T-helper 17 cell (primary cell): ENCODE results near the gene CENPF. TPM values are rescaled to one million over a fixed set of nuclear protein-coding genes. Genes with fewer than 3 reads are reported as not detected.
"Not testable (repeated sequence)": the region's sequence is repeated elsewhere in the genome, so short reads cannot be mapped to it uniquely, and the experiment has no call there.

ENCODE experiments used
- ATAC-seq: fragments of 150-1000 bp; cut with Tn5 transposase; 2 replicates; pipeline ENCODE4 v1.10.0; 2021; ENCODE audit warnings: mild to moderate bottlenecking, moderate library complexity
- DNase-seq, 3 donors: peaks; one replicate each; pipeline versions ENCODE4 v3.0.0 to v3.0.0-alpha.2; 2020 to 2021
- H3K9me3 ChIP-seq: one replicate; pipeline ENCODE4 v1.7.0; 2013; ENCODE audit warnings: low read length, mild to moderate bottlenecking; ENCODE audit not compliant: control insufficient read depth, poor library complexity, severe bottlenecking
- H3K27ac Mint-ChIP-seq: one replicate; pipeline ENCODE4 v1.8.0; 2022; ENCODE audit warnings: mild to moderate bottlenecking, moderate library complexity, mixed read lengths
- H3K27me3 Mint-ChIP-seq: one replicate; pipeline ENCODE4 v1.8.0; 2022; ENCODE audit warnings: mixed read lengths
- H3K36me3 Mint-ChIP-seq: one replicate; pipeline ENCODE4 v1.8.0; 2022; ENCODE audit warnings: low read depth, mixed read lengths
- H3K4me1 Mint-ChIP-seq: one replicate; pipeline ENCODE4 v1.8.0; 2022; ENCODE audit warnings: mild to moderate bottlenecking, mixed read lengths
- H3K4me3 Mint-ChIP-seq: one replicate; pipeline ENCODE4 v1.8.0; 2022; ENCODE audit warnings: mild to moderate bottlenecking, moderate library complexity, mixed read lengths
- total RNA-seq, 4 donors: library from RNA in 2 of 4; stranded (reverse) in 2 of 4; gene quantifications; one replicate each; pipeline ENCODE4 v1.2.3 and lab custom pipeline; 2022 to 2026

CENPF gene
- total RNA-seq, 2 donors from 2014 or later: 2.0 to 3.2 TPM

DNA sequence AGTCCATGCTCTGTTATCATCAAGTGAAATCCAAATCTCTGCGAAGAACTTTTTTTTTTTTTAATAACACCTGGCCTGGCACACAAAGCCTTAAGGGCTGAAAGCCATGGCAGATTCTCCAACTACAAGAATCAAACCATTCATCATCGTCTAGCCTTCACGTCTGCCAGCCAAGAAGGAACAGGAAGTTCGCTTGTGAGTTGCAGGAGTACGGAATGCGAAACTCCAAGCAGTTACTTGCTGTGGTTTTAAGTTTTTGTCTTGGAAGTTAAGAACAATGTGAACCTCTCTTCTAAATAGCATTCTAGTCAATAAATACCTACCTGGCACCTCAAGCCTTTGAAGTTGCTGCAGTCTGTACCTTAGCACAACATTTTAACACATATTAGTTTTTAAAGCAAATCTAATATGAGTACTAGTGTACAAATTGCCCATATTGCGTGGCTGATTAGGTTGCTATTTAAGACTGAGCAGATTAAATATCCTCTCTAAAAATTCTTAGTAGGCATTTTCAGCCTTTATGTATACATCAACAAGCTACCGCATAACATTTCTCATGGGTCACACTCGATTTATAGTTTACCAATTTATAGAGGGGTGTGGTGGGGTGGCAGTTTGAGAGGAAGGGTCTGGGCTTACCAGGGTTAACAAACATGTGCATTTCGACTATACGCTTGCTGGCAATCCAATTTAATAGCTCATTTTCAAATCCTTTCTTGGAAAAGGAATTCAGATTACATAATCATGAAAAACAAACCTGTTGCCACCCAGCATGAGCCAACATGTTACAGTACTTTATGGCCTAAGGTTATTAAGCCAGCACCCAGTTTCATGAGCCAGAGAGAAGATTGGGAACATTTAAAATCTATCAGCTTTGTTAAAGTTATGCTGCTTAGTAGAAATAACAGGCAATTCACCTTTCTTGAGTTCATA lies 29.3 kb upstream of the CENPF start:
- Mint-ChIP-seq H3K36me3 (no peaks in the 10 kb centered on the region), H3K27ac (no peak overlapping the region), H3K4me3 (no peak overlapping the region), H3K27me3 (peaks cover 4% of the 10 kb centered on the region), H3K4me1 (no peaks in the 10 kb centered on the region)
- peaks cover 3% of the 10 kb centered on the region for H3K9me3 ChIP-seq
- DNase-seq (no peak), ATAC-seq (no peak)

DNA sequence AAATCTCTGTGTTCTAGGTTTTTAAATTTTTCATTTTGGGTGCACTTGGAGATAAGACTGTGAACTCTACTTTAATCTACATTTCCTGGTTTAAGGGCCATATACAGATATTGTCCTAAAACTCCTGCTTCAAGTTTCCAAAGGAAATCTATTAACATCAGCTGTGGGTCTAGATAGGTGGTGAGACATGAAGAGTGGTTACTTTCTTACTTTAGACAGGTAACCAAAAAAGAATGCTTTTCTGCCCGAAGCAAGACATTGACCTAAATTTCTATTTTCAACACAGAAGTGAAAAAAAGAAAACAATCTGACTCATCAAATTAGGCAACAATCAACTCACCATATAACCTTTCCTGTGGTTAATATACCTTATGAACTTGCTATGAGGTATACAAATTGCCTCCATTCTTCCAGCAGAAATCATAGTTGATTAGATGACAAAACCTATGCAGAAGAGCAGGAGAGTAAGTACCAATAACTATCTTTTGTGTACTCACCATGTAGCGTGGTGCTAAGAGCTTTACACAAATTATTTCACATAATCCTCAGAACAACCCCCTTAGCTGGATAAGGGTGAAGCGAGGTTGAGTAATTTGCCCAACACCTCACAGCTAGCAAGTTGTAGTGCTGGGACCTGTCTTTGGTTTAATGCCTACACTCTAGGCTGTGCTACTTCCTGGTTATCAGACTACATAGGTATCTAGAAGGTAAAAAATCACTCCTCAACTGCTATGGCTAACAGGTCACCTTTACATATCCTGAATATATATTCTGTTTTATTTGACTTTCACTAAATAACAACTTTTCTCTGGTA lies 28.2 kb upstream of the CENPF start:
- no peak for DNase-seq
- H3K27me3 Mint-ChIP-seq: peaks cover 4% of the 10 kb centered on the region
- H3K27ac Mint-ChIP-seq: no peak overlapping the region
- H3K36me3 Mint-ChIP-seq: peaks cover 2% of the 10 kb centered on the region
- H3K4me3 Mint-ChIP-seq: no peak overlapping the region
- H3K4me1 Mint-ChIP-seq: no peaks in the 10 kb centered on the region
- peaks cover 3% of the 10 kb centered on the region for H3K9me3 ChIP-seq
- ATAC-seq: no peak

DNA sequence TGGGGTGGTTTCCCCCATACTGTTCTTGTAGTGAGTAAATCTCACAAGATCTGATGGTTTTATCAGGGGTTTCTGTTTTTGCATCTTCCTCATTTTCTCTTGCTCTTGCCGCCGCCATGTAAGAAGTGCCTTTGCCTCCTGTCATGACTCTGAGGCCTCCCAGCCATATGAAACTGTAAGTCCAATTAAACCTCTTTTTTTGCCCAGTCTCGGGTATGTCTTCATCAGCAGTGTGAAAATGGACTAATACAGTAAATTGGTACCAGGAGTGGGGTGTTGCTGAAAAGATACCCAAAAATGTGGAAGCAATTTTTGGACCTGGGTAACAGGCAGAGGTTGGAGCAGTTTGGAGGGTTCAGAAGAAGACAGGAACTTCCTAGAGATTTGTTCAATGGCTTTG lies 26.9 kb upstream of the CENPF start:
- H3K27ac Mint-ChIP-seq: not testable (repeated sequence)

GRCh38 chr1:214579183-214579582 lies 23.8 kb upstream of the CENPF start:
- no peak overlapping the region for H3K4me3 Mint-ChIP-seq
- H3K27me3 Mint-ChIP-seq: peaks cover 9% of the 10 kb centered on the region
- H3K36me3 Mint-ChIP-seq: peaks cover 2% of the 10 kb centered on the region
- no peaks in the 10 kb centered on the region for H3K4me1 Mint-ChIP-seq
- DNase-seq (no peak), ATAC-seq (no peak)
- no peak overlapping the region for H3K27ac Mint-ChIP-seq
- H3K9me3 ChIP-seq: peaks cover 3% of the 10 kb centered on the region

More for the DNA sequence above, 26.9 kb upstream of the CENPF start:
- H3K4me3 Mint-ChIP-seq, ATAC-seq, H3K27me3 Mint-ChIP-seq, DNase-seq, H3K4me1 Mint-ChIP-seq, H3K36me3 Mint-ChIP-seq, H3K9me3 ChIP-seq: not testable (repeated sequence)

GRCh38 chr1:214581785-214582184 lies 21.2 kb upstream of the CENPF start:
- Mint-ChIP-seq H3K27me3 (peaks cover 20% of the 10 kb centered on the region), H3K27ac (no peak overlapping the region), H3K4me1 (no peaks in the 10 kb centered on the region), H3K36me3 (peaks cover 4% of the 10 kb centered on the region), H3K4me3 (no peak overlapping the region)
- H3K9me3 ChIP-seq: no peaks in the 10 kb centered on the region
- ATAC-seq (no peak), DNase-seq (no peak)

DNA sequence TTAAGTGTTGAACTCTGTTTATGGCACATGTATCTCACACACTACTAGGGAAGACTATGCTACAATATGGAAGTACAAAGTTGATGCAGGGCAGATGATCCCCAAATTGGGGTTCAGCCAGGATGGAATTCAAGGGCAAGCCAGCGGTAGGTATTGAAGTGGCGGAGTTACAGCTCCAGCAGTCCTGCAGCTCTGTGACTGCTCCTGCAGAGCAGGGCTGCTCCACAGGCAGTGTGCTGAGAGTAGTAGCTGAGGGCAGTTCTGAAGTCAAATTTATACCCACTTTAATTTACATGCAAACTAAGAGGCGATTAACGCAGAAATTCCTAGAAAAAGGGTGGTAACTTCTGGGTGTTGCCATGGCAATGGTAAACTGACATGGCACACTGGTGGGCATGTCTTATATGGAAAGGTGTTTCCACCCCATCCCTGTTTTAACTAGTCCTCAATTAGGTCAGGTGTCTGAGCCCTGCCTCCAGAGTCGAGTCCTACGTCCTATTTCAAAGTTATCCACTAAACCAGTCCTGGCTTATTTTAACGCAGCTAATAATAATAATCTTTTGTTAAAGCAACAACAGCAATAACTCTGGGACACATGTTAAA lies 20.6 kb upstream of the CENPF start:
- H3K9me3 ChIP-seq: no peaks in the 10 kb centered on the region
- peaks cover 22% of the 10 kb centered on the region for H3K27me3 Mint-ChIP-seq
- H3K4me3 Mint-ChIP-seq: no peak overlapping the region
- H3K27ac Mint-ChIP-seq: no peak overlapping the region
- no peaks in the 10 kb centered on the region for H3K4me1 Mint-ChIP-seq
- DNase-seq (no peak), ATAC-seq (no peak)
- H3K36me3 Mint-ChIP-seq: peaks cover 4% of the 10 kb centered on the region

GRCh38 chr1:214583113-214583512 lies 19.9 kb upstream of the CENPF start:
- no peak for DNase-seq
- ATAC-seq: no peak
- Mint-ChIP-seq H3K27me3 (peaks cover 22% of the 10 kb centered on the region), H3K4me1 (no peaks in the 10 kb centered on the region), H3K27ac (no peak overlapping the region), H3K36me3 (peaks cover 4% of the 10 kb centered on the region), H3K4me3 (no peak overlapping the region)
- H3K9me3 ChIP-seq: no peaks in the 10 kb centered on the region

DNA sequence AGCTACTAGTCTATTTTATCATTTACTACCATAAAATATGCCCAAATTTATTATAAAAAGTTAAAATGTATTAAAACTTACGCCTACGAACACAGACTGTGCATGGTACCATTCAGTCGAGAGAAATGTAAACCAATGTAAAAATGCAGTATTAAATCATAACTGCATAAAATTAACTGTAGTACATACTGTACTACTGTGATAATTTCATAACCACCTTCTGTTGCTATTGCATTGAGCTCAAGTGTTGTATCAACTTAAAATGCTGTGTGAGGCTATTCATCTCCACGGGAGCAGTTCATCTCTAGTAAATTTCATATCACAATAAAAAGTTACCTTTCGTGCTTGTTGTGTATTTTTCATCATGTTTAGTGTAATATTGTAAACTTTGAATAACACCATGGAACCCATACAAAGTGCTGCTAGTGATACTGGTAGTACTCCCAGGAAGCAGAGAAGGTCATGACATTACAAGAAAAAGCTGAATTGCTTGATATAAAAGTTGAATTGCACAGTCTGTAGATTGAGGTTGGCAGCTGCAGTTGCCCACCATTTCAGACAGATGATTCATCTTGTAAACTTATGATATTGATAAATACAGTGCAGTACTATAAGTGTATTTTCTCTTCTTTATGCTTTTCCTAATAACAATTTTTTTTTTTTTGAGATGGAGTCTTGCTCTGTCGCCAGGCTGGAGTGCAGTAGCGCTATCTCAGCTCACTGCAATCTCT lies 19.0 kb upstream of the CENPF start:
- no peaks in the 10 kb centered on the region for H3K9me3 ChIP-seq
- Mint-ChIP-seq H3K36me3 (peaks cover 4% of the 10 kb centered on the region), H3K4me3 (no peak overlapping the region), H3K4me1 (no peaks in the 10 kb centered on the region), H3K27ac (no peak overlapping the region), H3K27me3 (peaks cover 28% of the 10 kb centered on the region)
- ATAC-seq: no peak
- DNase-seq: no peak

GRCh38 chr1:214584805-214585766 lies 17.9 kb upstream of the CENPF start:
- Mint-ChIP-seq H3K36me3 (peaks cover 2% of the 10 kb centered on the region), H3K27ac (no peak overlapping the region), H3K4me3 (no peak overlapping the region), H3K4me1 (no peaks in the 10 kb centered on the region), H3K27me3 (peaks cover 34% of the 10 kb centered on the region)
- H3K9me3 ChIP-seq: no peaks in the 10 kb centered on the region
- ATAC-seq: no peak
- DNase-seq: no peak

- H3K36me3 Mint-ChIP-seq: peaks cover 4% of the 10 kb centered on the region
- peaks cover 2% of the 10 kb centered on the region for H3K4me1 Mint-ChIP-seq
- peaks cover 47% of the 10 kb centered on the region for H3K27me3 Mint-ChIP-seq
- no peaks in the 10 kb centered on the region for H3K9me3 ChIP-seq
- no peak overlapping the region for H3K27ac Mint-ChIP-seq
- no peak overlapping the region for H3K4me3 Mint-ChIP-seq
- no peak for DNase-seq
- ATAC-seq: no peak
These were observed 16.4 kb upstream of the CENPF start for GRCh38 chr1:214586621-214587020.

GRCh38 chr1:214587165-214587564 lies 15.8 kb upstream of the CENPF start:
- H3K9me3 ChIP-seq: no peaks in the 10 kb centered on the region
- H3K4me3 Mint-ChIP-seq: no peak overlapping the region
- peaks cover 2% of the 10 kb centered on the region for H3K4me1 Mint-ChIP-seq
- ATAC-seq: no peak
- DNase-seq: no peak
- no peak overlapping the region for H3K27ac Mint-ChIP-seq
- H3K36me3 Mint-ChIP-seq: peaks cover 4% of the 10 kb centered on the region
- H3K27me3 Mint-ChIP-seq: peaks cover 43% of the 10 kb centered on the region
